OCI-LY1 (cell line): ENCODE measurements around the gene NDUFAF4.
A peak's percentile ranks its signal among the peaks of the same experiment; 100 is the strongest.

Experiments
- CTCF ChIP-seq: fragments of 200-600 bp; sonication (generic), shearing (Covaris generic); IDR thresholded peaks from 2 replicates; pipeline ENCODE4 v1.5.1; 2017; ENCODE audit warnings: mild to moderate bottlenecking, antibody characterized with exemption, low read length, moderate library complexity, mixed read lengths
- EZH2 ChIP-seq: fragments of 200-600 bp; sonication (generic), shearing (Covaris generic); IDR thresholded peaks from 2 replicates; pipeline ENCODE4 v1.8.0; 2017; ENCODE audit warnings: borderline replicate concordance, mixed run types, mild to moderate bottlenecking, antibody characterized with exemption, low read length, moderate library complexity, mixed read lengths

GRCh38 chr6:96897396-96898240 is at the start of gene NDUFAF4:
- TF ChIP-seq CTCF (peak; percentile 83), EZH2 (no peak)
